GM19395 (cell line): ENCODE data around the gene POLR1F.
"Not testable (repeated sequence)": the region's sequence is repeated elsewhere in the genome, so short reads cannot be mapped to it uniquely, and the experiment has no call there.

Source experiments
- ATAC-seq: cut with Tn5 transposase; IDR thresholded peaks from one replicate; pipeline ENCODE4 v1.9.1; 2021; ENCODE audit warnings: mild to moderate bottlenecking, moderate library complexity; ENCODE audit not compliant: unreplicated experiment

POLR1F gene, protein sequence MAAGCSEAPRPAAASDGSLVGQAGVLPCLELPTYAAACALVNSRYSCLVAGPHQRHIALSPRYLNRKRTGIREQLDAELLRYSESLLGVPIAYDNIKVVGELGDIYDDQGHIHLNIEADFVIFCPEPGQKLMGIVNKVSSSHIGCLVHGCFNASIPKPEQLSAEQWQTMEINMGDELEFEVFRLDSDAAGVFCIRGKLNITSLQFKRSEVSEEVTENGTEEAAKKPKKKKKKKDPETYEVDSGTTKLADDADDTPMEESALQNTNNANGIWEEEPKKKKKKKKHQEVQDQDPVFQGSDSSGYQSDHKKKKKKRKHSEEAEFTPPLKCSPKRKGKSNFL

GRCh38 chr7:19708397-19709248 is at the start of gene POLR1F:
Gene POLR1F (minus strand): TSS chr7:19709037. CDS start chr7:19709016, 21 bp downstream.
- ATAC-seq, result peak; percentile 98

DNA sequence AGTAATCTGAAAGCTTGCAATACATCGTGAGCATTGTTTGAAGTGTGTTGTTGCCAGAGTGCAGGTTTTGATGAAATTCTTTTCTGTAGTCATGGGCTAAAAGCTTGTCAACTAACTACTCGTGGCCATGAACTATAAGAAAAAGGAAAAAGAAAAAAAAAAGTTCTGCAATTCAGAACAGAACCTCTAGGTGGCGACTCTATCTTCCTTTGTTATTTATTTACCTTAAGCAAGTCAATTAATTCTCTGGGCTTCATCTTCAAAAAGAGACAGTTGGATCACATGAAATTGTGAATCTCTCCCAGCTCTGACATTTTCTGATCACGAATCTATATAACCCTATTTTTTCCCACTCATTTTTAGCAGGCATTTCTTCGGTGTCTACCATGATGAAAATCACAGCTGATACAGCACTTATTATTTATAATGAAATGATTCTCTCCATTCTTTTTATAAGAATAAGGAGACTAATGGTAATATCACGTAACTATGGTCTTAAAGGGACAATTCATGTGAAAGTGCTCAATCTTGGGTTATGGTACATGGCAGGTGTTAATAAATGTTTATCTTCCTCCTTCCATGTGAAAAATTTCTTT is 45.8 kb upstream of the POLR1F start:
- ATAC-seq, result no peak

GRCh38 chr7:19752020-19752419 is 43.2 kb upstream of the POLR1F start:
- no peak for ATAC-seq

DNA sequence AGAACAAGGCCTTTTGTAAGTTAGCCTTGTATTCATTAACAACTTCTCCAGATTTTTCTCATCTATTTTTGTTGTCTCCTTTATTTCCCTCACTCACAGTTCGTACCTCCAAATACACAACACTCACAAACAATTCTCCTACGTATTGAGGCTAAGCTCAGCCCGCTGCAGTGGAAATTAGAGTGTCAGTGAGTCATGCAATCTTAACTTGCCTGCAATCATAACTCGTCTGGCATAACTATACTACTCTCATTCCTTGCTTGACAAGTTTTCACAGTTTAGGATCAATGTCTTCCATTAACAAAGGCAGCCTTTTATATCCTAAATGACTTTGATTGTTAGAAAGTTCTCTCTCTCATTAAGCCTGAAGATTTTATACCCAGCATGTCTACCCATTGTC is 40.8 kb upstream of the POLR1F start:
- ATAC-seq, result no peak

DNA sequence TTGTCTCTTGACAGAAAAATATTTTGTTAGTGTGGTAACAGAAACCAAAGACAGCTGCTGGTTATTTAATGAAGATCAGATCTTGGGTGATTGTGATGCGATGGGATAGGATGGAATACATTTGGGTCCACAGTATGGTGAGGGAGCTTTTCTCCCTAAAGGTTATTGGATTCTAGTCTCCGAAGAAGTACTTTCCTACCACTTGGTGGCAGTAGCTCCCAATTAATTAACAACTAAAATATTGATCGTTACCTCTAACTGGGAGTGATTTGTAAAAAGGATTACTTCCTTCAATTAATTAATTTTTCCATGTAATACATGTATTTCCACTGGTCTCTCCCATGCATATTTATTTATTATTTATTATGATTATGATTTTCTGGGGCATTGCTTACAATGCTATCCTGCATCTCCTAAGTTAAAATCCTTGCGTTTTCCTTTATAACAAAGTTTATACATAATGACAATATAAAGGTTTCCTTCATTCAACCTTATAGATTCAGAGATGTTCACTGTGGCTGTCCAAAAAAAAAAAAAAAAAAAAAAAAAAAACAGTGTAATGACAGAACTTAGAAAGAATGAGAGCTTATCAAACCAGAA is 39.0 kb upstream of the POLR1F start:
- ATAC-seq, result peak; percentile 76

DNA sequence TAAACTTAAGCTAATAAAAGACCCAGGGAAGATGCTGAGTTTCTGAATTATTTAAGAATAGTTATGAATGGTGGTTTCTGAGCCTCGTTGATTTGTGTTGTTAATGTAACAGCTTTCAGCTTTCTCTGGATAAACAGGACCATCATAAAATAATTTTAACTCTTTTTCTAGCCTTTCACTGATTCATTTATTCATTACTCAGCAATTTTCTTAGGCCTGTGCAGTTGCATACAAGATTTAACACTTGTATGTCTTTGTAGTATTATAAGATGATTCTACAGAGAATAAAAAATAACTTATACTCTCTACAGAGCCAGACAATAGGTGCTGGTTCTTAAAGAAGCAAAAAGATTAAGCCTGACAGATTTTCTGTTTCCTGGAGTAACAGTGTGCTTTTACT is 35.2 kb upstream of the POLR1F start:
- no peak for ATAC-seq

- ATAC-seq, result no peak
Measured at GRCh38 chr7:19728716-19729115, 19.9 kb upstream of the POLR1F start.

- ATAC-seq, result no peak
Measured at GRCh38 chr7:19725770-19726169, 16.9 kb upstream of the POLR1F start.

DNA sequence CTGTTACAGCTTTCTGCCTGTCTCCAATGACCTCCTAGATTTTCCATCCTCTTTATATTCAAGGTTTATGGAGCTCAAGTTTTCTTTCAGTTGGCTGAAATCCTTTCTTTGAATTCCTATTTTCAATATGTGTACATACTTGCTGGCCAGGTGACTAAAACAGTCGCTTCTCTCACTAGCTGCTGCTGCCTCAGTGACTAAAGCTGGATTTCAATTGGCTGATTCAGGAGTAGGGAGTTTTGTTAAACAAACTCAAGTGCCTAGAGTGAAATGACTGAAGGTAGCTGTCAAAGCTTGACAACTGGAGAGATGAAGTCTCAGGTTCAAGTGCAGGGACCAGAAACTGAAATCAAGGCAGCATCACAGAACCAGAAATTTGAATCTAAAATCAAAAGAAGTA is 6.7 kb upstream of the POLR1F start:
- no peak for ATAC-seq

GRCh38 chr7:19713676-19714075 is 4.8 kb upstream of the POLR1F start:
- ATAC-seq, result no peak

DNA sequence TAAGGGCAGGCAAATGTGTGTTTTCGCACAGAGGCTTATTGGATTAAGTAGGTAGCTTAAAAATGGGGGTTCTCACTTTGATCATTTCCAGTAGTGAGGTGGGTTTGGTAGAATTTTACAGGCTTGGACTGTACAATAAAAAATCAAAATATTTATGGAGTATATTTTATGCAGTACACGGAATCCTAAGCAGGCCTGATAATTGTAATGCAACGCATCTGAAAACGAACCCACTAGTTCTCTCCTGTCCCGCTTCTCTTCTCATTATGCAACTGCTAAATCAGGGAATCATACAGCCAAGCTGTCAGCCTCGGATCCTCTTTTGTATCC is 377 bp upstream of the POLR1F start:
- no peak for ATAC-seq

DNA sequence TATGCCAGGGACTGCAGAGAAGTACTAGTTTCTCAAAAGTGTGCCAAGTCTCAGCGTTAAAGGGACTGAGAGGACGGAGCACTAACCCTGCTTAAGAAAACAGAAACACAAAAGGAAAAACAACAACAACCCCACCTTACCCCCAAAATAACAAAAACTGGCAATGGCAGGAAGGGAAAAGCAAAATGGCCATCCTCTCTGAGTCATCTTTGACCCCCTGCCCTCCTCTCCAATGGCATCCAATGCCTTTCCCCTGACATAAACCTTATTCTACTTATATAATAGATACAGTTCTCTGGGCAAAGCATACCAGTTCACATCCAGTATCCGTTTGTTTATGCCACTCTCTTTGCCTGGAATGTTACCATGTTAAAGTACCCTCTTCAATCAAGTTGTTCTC is 1.6 kb downstream of the POLR1F start:
- no peak for ATAC-seq

DNA sequence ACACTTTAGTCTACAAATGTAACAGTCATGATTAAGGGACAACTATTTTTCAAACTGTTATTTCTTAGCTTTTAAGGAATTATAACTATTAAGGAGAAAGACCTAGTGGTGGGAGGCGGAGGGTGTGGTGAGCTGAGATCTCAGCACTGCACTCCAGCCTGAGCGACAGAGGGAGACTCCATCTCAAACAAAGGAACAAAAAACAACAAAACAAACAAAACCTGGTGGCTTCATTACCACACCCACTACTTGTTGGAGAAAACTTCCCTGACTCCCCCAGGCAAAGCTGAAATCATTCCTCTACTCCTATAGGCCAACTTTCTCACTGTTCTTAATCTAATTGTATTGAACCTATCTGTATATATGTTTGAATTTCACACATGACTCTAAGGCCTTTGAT is 3.2 kb downstream of the POLR1F start:
- no peak for ATAC-seq

DNA sequence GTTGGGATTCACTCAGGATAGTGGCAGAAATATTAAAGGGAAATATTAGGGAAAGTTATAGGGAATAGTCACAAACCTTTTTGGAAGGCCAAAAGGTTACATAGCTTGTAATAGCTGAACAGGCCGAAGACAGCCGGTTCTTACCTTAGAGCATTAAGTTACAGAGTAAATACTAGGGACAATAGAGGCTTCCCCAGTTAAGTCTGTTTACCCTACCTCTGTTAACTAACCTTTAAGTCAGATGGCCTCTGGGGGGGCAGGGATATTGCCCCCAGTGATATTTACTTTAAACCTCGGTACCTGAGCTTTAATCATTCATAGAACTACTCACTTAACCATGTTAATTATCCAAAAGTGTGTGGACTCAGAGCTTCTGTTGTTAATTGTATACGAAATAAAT is 7.4 kb downstream of the POLR1F start:
- no peak for ATAC-seq

- ATAC-seq, result no peak
Measured at GRCh38 chr7:19700936-19701335, 7.9 kb downstream of the POLR1F start.

DNA sequence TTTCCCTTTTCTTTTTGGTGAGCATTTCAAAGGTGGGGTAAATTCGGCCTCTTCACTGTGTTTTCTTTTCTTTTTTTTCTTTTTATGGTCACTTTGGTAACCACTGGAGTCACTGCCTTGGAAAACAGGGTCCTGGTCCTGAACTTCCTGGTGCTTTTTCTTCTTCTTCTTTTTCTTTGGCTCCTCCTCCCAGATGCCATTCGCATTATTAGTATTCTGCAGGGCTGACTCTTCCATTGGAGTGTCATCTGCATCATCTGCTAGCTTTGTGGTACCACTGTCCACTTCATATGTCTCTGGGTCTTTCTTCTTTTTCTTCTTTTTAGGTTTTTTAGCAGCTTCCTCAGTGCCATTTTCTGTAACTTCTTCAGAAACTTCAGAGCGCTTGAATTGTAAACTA is 10.5 kb downstream of the POLR1F start:
- no peak for ATAC-seq

GRCh38 chr7:19696926-19697325 is 11.9 kb downstream of the POLR1F start:
- ATAC-seq, result no peak

DNA sequence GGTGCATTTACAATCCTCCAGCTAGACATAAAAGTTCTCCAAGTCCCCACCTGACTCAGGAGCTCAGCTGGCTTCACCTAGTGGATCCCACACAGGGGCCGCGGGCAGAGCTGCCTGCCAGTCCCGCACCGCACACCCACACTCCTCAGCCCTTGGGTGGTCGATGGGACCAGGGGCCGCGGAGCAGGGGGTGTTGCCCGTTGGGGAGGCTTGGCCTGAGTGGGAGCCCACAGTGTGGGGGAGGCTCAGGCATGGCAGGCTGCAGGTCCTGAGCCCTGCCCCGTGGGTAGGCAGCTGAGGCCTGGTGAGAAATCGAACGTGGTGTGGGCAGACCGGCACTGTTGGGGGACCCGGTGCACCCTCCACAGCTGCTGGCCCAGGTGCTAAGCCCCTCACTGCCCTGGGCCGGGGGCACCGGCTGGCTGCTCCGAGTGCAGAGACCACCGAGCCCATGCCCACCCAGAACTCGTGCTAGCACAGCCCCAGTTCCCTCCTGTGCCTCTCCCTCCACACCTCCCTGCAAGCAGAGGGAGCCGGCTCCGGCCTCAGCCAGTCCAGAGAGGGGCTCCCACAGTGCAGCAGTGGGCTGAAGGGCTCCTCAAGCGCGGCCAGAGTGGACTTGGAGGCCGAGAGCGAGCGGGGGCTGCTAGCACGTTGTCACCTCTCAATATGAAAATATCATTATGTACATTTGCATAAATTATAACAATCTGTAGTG is 16.6 kb downstream of the POLR1F start:
- ATAC-seq, result no peak

DNA sequence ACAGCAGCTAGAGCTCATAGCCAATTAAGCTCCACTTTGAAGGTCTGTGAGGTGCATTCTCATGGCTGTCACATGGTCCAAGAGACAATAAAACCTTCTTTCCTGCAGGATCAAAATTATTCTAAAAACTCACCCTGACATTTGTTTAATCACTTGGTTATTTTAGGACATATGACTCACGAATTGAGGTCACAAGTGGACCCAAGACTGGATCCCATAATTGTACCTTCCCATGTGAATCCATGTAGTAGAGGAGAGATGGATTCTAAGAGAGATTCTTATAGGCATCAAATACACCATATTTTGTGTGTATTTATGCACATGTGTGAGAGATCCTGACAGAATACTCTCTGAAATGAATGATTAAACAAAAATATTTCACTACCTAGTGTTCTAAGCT is 18.1 kb downstream of the POLR1F start:
- no peak for ATAC-seq

- not testable (repeated sequence) for ATAC-seq
Measured at GRCh38 chr7:19689130-19689529, 19.7 kb downstream of the POLR1F start.

DNA sequence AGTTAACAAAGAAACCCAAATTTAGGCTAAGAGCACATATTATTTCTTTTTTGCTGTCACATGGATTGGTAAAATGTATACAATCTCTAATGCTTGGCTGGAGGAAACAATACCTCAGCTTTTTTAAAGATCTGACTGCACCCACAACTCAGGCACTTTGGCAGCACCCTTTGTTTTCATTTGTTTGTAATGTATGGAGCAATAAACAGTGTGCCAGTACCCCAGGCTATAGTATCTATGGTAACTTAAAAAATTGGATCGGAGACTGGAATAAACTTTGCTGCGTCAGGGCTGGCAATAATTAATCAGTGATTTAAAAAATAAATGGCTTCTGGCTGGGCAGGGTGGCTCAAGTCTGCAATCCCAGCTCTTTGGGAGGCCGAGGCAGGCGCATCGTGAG is 27.2 kb downstream of the POLR1F start:
- ATAC-seq, result no peak
